Mesothelial cell of epicardium (in vitro differentiated cells): ENCODE measurements around the gene CAPZB. TPM values are rescaled to one million over a fixed set of nuclear protein-coding genes. Genes with fewer than 3 reads are reported as not detected.

ENCODE experiments used
- DNase-seq, 2 experiments: peaks; one replicate each; pipeline ENCODE4 v3.0.0; 2021; ENCODE audit warnings: low spot score in 2 of 2; ENCODE audit not compliant: unreplicated experiment in 2 of 2
- H3K27ac Mint-ChIP-seq: 2 replicates; pipeline ENCODE4 v1.8.0; 2021; ENCODE audit warnings: mixed read lengths
- H3K27me3 Mint-ChIP-seq: 2 replicates; pipeline ENCODE4 v1.8.0; 2021; ENCODE audit warnings: low read depth, mixed read lengths
- H3K36me3 Mint-ChIP-seq: 2 replicates; pipeline ENCODE4 v1.8.0; 2021; ENCODE audit warnings: mixed read lengths
- H3K4me1 Mint-ChIP-seq: 2 replicates; pipeline ENCODE4 v1.8.0; 2021; ENCODE audit warnings: mixed read lengths
- H3K4me3 Mint-ChIP-seq: 2 replicates; pipeline ENCODE4 v1.8.0; 2021; ENCODE audit warnings: mild to moderate bottlenecking, moderate library complexity, mixed read lengths
- H3K9me3 Mint-ChIP-seq: 2 replicates; pipeline ENCODE4 v1.8.0; 2021; ENCODE audit warnings: mixed read lengths
- total RNA-seq: library from RNA; stranded (reverse); gene quantifications from 3 replicates; pipeline ENCODE4 v1.2.1, GENCODE V29; 2021
- TF ChIP-seq, protein P1 (sequence below): fragments of 200-600 bp; sonication (generic); IDR thresholded peaks from one replicate; pipeline ENCODE4 v1.5.0; 2021; ENCODE audit warnings: antibody characterized with exemption; ENCODE audit not compliant: unreplicated experiment

CAPZB gene
- total RNA-seq, 1 donor from 2014 or later = 192 TPM

DNA sequence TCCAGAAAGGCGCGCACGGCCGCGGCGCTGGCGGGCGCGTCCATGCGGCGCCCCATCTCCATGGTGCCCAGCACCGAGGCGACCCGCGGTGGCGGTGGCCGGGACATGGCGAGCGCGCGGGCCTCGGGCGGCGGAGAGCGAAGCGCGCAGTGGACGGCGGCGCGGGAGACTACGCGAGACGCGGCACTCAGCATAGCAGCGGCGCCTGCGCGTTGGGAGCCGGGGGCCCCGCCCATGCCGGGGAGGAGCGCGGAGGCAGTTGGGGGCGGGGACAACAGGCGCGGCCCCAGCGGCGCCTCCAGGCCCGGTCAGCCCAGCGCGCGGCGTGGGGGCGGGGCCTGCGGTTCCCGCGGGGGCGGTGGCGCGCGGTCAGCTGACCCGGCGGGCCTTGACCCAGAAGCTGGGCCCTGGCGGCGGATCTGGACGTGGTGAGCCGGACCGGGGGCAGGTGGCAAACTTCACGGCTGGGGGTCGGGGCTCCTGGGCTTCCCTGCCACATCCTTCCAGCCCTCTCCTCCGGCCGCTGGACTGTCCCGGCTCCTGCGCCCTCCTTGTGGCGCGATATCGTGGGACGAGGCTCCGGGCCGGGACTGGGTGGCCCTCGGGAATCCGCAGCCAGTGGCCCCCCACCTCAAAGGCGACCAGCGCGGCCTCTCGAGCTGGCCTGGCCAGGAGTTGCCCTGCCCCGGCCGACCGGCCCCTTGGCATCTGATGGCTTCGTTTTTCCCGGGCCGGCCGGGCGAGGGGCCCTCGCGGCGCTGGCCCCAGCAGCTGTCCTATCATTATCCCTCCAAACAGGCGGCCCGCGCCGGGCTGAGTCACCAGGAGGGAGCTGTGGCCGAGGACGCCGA, 173.2 kb downstream of the CAPZB start, which contains the start of the genes AKR7A2 and SLC66A1:
TSS of gene AKR7A2 (minus strand) at position 214 of the 851 bp plus-strand sequence. CDS start at position 194, 20 bp downstream.
TSS of gene SLC66A1 (plus strand) at position 396 of the 851 bp plus-strand sequence. CDS start 5,352 bp downstream, outside the sequence.
- TF ChIP-seq, protein P1, sequence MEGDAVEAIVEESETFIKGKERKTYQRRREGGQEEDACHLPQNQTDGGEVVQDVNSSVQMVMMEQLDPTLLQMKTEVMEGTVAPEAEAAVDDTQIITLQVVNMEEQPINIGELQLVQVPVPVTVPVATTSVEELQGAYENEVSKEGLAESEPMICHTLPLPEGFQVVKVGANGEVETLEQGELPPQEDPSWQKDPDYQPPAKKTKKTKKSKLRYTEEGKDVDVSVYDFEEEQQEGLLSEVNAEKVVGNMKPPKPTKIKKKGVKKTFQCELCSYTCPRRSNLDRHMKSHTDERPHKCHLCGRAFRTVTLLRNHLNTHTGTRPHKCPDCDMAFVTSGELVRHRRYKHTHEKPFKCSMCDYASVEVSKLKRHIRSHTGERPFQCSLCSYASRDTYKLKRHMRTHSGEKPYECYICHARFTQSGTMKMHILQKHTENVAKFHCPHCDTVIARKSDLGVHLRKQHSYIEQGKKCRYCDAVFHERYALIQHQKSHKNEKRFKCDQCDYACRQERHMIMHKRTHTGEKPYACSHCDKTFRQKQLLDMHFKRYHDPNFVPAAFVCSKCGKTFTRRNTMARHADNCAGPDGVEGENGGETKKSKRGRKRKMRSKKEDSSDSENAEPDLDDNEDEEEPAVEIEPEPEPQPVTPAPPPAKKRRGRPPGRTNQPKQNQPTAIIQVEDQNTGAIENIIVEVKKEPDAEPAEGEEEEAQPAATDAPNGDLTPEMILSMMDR = no peak
- DNase-seq = peak; percentile 88 to 90
- Mint-ChIP-seq H3K27me3 (no peaks in the 10 kb centered on the region), H3K4me1 (peaks cover 20% of the 10 kb centered on the region), H3K9me3 (no peaks in the 10 kb centered on the region), H3K36me3 (peaks cover 11% of the 10 kb centered on the region), H3K27ac (peak within 1 kb of the TSS; percentile 76), H3K4me3 (peak within 1 kb of the TSS; percentile 81)

DNA sequence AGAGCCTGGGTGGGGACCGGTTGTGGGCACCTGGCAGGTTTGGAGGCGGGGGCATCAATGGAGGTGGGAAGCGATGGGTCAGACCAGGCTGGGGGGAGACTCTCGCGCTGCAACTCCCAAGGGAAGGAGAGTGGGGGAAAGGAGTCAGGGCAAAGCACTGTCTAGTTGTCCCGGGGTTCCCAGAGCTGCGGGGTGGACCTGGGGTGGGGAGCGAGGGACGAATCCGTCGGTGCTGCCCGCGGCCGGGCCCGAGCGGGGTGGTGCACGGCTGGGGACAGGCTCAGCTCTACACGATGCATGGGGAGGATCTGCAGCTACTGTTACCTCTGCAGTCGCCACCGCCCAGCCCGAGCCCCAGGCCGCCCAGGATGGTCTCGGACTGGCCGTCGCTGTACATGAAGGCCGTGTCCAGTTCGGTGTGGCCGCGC, 173.8 kb downstream of the CAPZB start:
- Mint-ChIP-seq H3K36me3 (peaks cover 15% of the 10 kb centered on the region), H3K27me3 (no peaks in the 10 kb centered on the region), H3K9me3 (no peaks in the 10 kb centered on the region), H3K4me3 (peak overlapping the region; percentile 81), H3K27ac (peak overlapping the region; percentile 76), H3K4me1 (peaks cover 20% of the 10 kb centered on the region)
- DNase-seq = no peak
- TF ChIP-seq, protein P1 = no peak

DNA sequence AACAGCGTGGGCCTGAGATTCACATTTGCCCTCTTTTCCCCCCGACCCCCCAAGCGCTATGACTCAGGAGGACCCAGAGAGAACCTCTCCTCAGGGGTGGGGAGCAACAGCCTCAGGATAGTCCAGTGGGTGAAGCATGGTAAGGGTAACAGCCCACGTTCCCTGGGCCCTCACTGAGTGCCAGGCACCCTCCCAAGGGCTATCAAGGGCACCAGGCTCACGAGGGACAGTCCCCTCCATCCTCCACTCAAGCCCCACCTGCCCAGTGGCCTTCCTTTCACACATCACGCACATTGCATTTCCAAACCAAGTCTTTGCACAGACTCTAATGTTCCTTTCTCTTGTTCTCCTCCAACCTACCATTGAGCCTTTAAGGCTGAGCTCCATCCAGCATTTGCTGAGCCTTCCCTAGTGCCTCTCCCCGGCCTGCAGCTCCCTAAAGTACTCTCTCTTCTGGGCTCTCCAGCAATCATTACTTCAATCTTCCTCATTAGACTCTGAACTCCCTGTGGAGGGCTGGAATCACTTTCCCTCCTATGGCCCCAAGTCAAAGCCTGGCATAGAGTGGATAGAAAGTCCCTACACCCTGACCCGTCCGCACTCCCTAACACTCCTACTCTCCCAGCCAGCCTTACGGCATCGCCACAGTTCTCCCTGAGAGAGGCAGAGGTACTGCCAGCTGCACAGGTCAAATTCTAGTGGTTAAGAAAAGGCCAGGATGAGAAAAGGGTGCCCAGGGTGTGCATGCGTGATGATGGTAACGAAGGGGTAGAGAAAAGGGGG, 174.4 kb downstream of the CAPZB start:
- no peaks in the 10 kb centered on the region for H3K9me3 Mint-ChIP-seq
- H3K36me3 Mint-ChIP-seq = peaks cover 15% of the 10 kb centered on the region
- DNase-seq = no peak
- TF ChIP-seq, protein P1 = no peak
- peak overlapping the region; percentile 81 for H3K4me3 Mint-ChIP-seq
- peaks cover 20% of the 10 kb centered on the region for H3K4me1 Mint-ChIP-seq
- no peaks in the 10 kb centered on the region for H3K27me3 Mint-ChIP-seq
- H3K27ac Mint-ChIP-seq = peak overlapping the region; percentile 76

DNA sequence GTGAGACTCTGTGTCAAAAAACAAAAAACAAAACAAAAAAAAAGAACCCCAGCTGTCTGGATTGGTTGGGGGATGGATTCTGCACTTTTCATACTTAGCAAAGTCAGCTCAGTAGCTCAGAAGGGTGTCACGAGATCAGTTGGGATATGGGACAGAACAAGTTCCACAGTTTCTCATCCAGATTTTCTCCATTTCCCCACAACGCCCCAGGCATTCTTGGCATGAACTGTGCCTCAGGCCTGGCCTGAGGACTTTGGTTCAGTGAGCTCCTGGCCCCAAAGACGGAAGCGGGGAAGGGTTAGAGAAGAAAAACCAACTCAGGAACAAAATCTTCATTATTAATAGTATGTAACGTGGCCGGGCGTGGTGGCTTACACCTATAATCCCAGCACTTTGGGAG, 175.3 kb downstream of the CAPZB start:
- H3K36me3 Mint-ChIP-seq = peaks cover 15% of the 10 kb centered on the region
- no peak overlapping the region for H3K27ac Mint-ChIP-seq
- peak overlapping the region; percentile 81 for H3K4me3 Mint-ChIP-seq
- TF ChIP-seq, protein P1 = no peak
- H3K9me3 Mint-ChIP-seq = no peaks in the 10 kb centered on the region
- H3K27me3 Mint-ChIP-seq = no peaks in the 10 kb centered on the region
- DNase-seq = no peak
- H3K4me1 Mint-ChIP-seq = peaks cover 20% of the 10 kb centered on the region

DNA sequence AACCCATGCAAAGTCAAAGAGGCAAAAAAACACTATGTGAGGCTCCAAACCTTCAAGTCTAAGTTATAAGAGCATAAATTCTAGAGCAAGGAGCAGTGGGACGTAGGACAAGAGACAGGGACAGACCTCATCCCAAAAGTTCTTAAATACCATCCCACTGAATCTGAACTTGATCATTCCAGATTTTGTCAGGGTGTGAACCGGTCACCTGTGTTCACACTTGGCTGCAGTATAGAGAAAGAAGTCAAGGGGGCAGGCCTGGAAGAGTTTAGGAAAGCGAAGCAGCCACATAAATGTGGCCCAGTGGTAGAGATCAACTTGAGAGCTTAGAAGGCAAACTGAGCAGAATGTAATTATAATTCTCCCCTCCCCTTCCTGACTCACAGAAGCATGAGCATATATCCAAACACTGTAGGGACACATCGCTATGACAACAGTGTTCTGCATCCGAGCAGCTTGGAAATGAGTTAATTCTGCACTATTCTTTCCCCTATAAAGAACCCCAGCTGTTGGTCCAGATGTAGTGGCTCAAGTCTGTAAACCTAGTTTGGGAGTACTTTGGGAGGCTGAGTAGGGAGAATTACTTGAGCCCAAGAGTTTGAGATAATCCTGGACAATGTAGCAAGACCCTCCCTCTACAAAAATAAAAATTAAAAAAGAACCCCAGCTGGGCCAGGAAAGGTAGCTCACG, 176.1 kb downstream of the CAPZB start:
- Mint-ChIP-seq H3K36me3 (peaks cover 23% of the 10 kb centered on the region), H3K27me3 (no peaks in the 10 kb centered on the region), H3K27ac (no peak overlapping the region), H3K4me3 (no peak overlapping the region), H3K4me1 (peaks cover 20% of the 10 kb centered on the region), H3K9me3 (no peaks in the 10 kb centered on the region)
- no peak for DNase-seq
- TF ChIP-seq, protein P1 = no peak
